Prostate gland (tissue), 2 donors: ENCODE measurements around the gene TIMP2.

Experiments
- CTCF ChIP-seq, 4 experiments: fragments of 200-600 bp in 2 of 4; fragments of 450-650 bp in 2 of 4; sonication (generic) in 2 of 4; IDR thresholded peaks; 1 replicate in 3 of 4; 2 replicates in 1 of 4; pipeline ENCODE4 v1.5.1; 2016 to 2019; ENCODE audit warnings: antibody characterized with exemption in 4 of 4, mild to moderate bottlenecking in 2 of 4, moderate library complexity in 2 of 4
- POLR2A ChIP-seq: fragments of 450-650 bp; IDR thresholded peaks from one replicate; pipeline ENCODE4 v1.6.1; 2016; ENCODE audit warnings: antibody characterized with exemption, mild to moderate bottlenecking

- TF ChIP-seq CTCF (IDR thresholded peaks at IDR 0.05), result no peak
- TF ChIP-seq POLR2A, result no peak
These were observed 70.7 kb downstream of the TIMP2 start for GRCh38 chr17:78854508-78854907.
